Upper lobe of left lung (tissue), 6 donors: Measurements from ENCODE around the gene LRP1B. TPM values are rescaled to one million over a fixed set of nuclear protein-coding genes. Genes with fewer than 3 reads are reported as not detected.
A peak's percentile ranks its signal among the peaks of the same experiment; 100 is the strongest.

Experiments
- ATAC-seq, 2 donors: fragments of 200-7000 bp; cut with Tn5 transposase; one replicate each; pipeline ENCODE4 v1.9.1; 2022; ENCODE audit warnings: mild to moderate bottlenecking in 2 of 2, moderate library complexity in 2 of 2; ENCODE audit not compliant: low FRiP score in 2 of 2
- DNase-seq, 2 donors: peaks; one replicate each; pipeline ENCODE4 v3.0.0-alpha.2; 2019 to 2020
- H3K27ac ChIP-seq, 4 donors: fragments of 200-600 bp; sonication (generic); one replicate each; pipeline ENCODE4 v1.5.1; 2016 to 2019
- H3K27me3 ChIP-seq, 4 donors: fragments of 200-600 bp; sonication (generic); one replicate each; pipeline ENCODE4 v1.5.1; 2017 to 2019
- H3K36me3 ChIP-seq, 4 donors: fragments of 200-600 bp; sonication (generic); one replicate each; pipeline ENCODE4 v1.5.1; 2016 to 2019
- H3K4me1 ChIP-seq, 4 donors: fragments of 200-600 bp; sonication (generic); one replicate each; pipeline ENCODE4 v1.5.1; 2018 to 2019
- H3K4me3 ChIP-seq, 4 donors: fragments of 200-600 bp; sonication (generic); one replicate each; pipeline ENCODE4 v1.5.1; 2017 to 2019; ENCODE audit warnings: mild to moderate bottlenecking in 2 of 4, moderate library complexity in 1 of 4
- H3K9me3 ChIP-seq, 4 donors: fragments of 200-600 bp; sonication (generic); one replicate each; pipeline ENCODE4 v1.5.1; 2018 to 2019
- CTCF ChIP-seq, 6 experiments: fragments of 450-650 bp in 4 of 6; fragments of 200-600 bp in 2 of 6; sonication (generic) in 2 of 6; IDR thresholded peaks; one replicate each; pipeline ENCODE4 v1.5.1; 2016 to 2019; ENCODE audit warnings: antibody characterized with exemption in 6 of 6
- EP300 ChIP-seq, 4 donors: sonication (generic); formaldehyde crosslinking; IDR thresholded peaks; one replicate each; pipeline ENCODE4 v1.5.1; 2017; ENCODE audit warnings: antibody characterized with exemption in 4 of 4, control low read depth in 2 of 4
- POLR2A ChIP-seq, 4 donors: fragments of 450-650 bp; IDR thresholded peaks; one replicate each; pipeline ENCODE4 v1.5.1; 2016 to 2017; ENCODE audit warnings: antibody characterized with exemption in 4 of 4, mild to moderate bottlenecking in 2 of 4
- POLR2AphosphoS5 ChIP-seq, 2 donors: sonication (generic); formaldehyde crosslinking; IDR thresholded peaks; one replicate each; pipeline ENCODE4 v1.5.1; 2017; ENCODE audit warnings: antibody characterized with exemption in 2 of 2
- WGBS, 2 donors: methylation state at CpG; one replicate each; pipeline ENCODE4 v1.1.5; 2017 to 2018; 5-methylcytosine and 5-hydroxymethylcytosine counted together
- total RNA-seq, 6 donors: library from RNA; depleted of rRNA in 4 of 6; stranded (reverse); fragments of >200 nt in 4 of 6; gene quantifications; one replicate each; pipeline versions ENCODE4 v1.1.0 to v1.2.1, GENCODE V29; 2016 to 2021
- donor health status: DM: no; HTN: no; CAD: no; lungs with moderate emphysema.
- donor health status: DM: no; HTN: yes; CAD: no; lungs with severe emphysema.

The LRP1B gene
- total RNA-seq, 6 donors from 2014 or later, result under 0.01 to 0.46 (median 0.11) TPM

GRCh38 chr2:141490886-141491285, 639.9 kb downstream of the LRP1B start:
- no peak overlapping the region for H3K27ac ChIP-seq
- 59 to 68% methylated on average over 1 of the region's 1 CpG for WGBS, 2 donors
- DNase-seq (no peak), ATAC-seq (no peak)
- H3K9me3 ChIP-seq, result no peaks in the 10 kb centered on the region
- no peaks in the 10 kb centered on the region for H3K27me3 ChIP-seq
- H3K4me1 ChIP-seq, result no peaks in the 10 kb centered on the region
- no peaks in the 10 kb centered on the region for H3K36me3 ChIP-seq
- no peak overlapping the region for H3K4me3 ChIP-seq
- TF ChIP-seq CTCF (IDR thresholded peaks at IDR 0.05), result no peak
- TF ChIP-seq POLR2AphosphoS5 (IDR thresholded peaks at IDR 0.05), result no peak
- TF ChIP-seq EP300 (IDR thresholded peaks at IDR 0.05), result no peak
- no peak for TF ChIP-seq POLR2A (IDR thresholded peaks at IDR 0.05)

GRCh38 chr2:141482697-141483096, 648.1 kb downstream of the LRP1B start:
- TF ChIP-seq POLR2AphosphoS5 (IDR thresholded peaks at IDR 0.05) (no peak), EP300 (IDR thresholded peaks at IDR 0.05) (no peak)
- no peaks in the 10 kb centered on the region for H3K36me3 ChIP-seq
- ATAC-seq (no peak), DNase-seq (no peak)
- no peak overlapping the region for H3K4me3 ChIP-seq
- no peak overlapping the region for H3K27ac ChIP-seq
- WGBS, 2 donors, result 95 to 98% methylated on average over 3 of the region's 3 CpGs
- no peaks in the 10 kb centered on the region for H3K9me3 ChIP-seq
- no peaks in the 10 kb centered on the region for H3K4me1 ChIP-seq
- no peaks in the 10 kb centered on the region for H3K27me3 ChIP-seq

GRCh38 chr2:141475801-141476200, 655.0 kb downstream of the LRP1B start:
- TF ChIP-seq POLR2AphosphoS5 (IDR thresholded peaks at IDR 0.05), result no peak
- TF ChIP-seq CTCF (IDR thresholded peaks at IDR 0.05), result no peak
- no peak for TF ChIP-seq EP300 (IDR thresholded peaks at IDR 0.05)
- no peak for TF ChIP-seq POLR2A (IDR thresholded peaks at IDR 0.05)
- WGBS, 2 donors, result 71 to 75% methylated on average over 6 of the region's 6 CpGs

GRCh38 chr2:141468761-141469160, 662.1 kb downstream of the LRP1B start:
- TF ChIP-seq EP300 (IDR thresholded peaks at IDR 0.05), result no peak
- no peak for TF ChIP-seq POLR2AphosphoS5 (IDR thresholded peaks at IDR 0.05)
- no peak for TF ChIP-seq POLR2A (IDR thresholded peaks at IDR 0.05)
- TF ChIP-seq CTCF (IDR thresholded peaks at IDR 0.05), result no peak
- Histone ChIP-seq H3K36me3 (no peaks in the 10 kb centered on the region), H3K27me3 (no peaks in the 10 kb centered on the region), H3K27ac (no peak overlapping the region), H3K4me3 (no peak overlapping the region), H3K9me3 (no peaks in the 10 kb centered on the region), H3K4me1 (no peaks in the 10 kb centered on the region)
- WGBS, 2 donors, result 63 to 65% methylated on average over 6 of the region's 6 CpGs
- ATAC-seq (no peak), DNase-seq (no peak)

More at GRCh38 chr2:141475801-141476200, 655.0 kb downstream of the LRP1B start:
- H3K9me3 ChIP-seq, result no peaks in the 10 kb centered on the region
- H3K4me1 ChIP-seq, result no peaks in the 10 kb centered on the region
- no peak overlapping the region for H3K27ac ChIP-seq
- no peak overlapping the region for H3K4me3 ChIP-seq
- no peaks in the 10 kb centered on the region for H3K36me3 ChIP-seq
- ATAC-seq (no peak), DNase-seq (peak in 1 of 2 donors; percentile 1)
- no peaks in the 10 kb centered on the region for H3K27me3 ChIP-seq

GRCh38 chr2:141467331-141467730, 663.5 kb downstream of the LRP1B start:
- Histone ChIP-seq H3K36me3 (no peaks in the 10 kb centered on the region), H3K27ac (no peak overlapping the region), H3K9me3 (no peaks in the 10 kb centered on the region), H3K4me1 (no peaks in the 10 kb centered on the region), H3K4me3 (no peak overlapping the region), H3K27me3 (no peaks in the 10 kb centered on the region)
- TF ChIP-seq EP300 (IDR thresholded peaks at IDR 0.05), result no peak
- TF ChIP-seq CTCF (IDR thresholded peaks at IDR 0.05), result no peak
- TF ChIP-seq POLR2A (IDR thresholded peaks at IDR 0.05), result no peak
- TF ChIP-seq POLR2AphosphoS5 (IDR thresholded peaks at IDR 0.05), result no peak
- ATAC-seq, result no peak
- no peak for DNase-seq
- WGBS, 2 donors, result 56 to 71% methylated on average over 1 of the region's 1 CpG
